Adipose tissue (tissue), 3 donors: ENCODE results near the gene XKR8. TPM values are rescaled to one million over a fixed set of nuclear protein-coding genes. Genes with fewer than 3 reads are reported as not detected.
"Not testable (repeated sequence)": the region's sequence is repeated elsewhere in the genome, so short reads cannot be mapped to it uniquely, and the experiment has no call there.

Source experiments
- H3K27ac ChIP-seq: one replicate; pipeline ENCODE4 v1.5.1; 2013; ENCODE audit warnings: low read depth, low read length
- WGBS, 3 donors: extraction: QIAGEN DNeasy Blood & Tissue Kit; methylation state at CpG; one replicate each; pipeline ENCODE4 v1.1.7; 2013; 5-methylcytosine and 5-hydroxymethylcytosine counted together
- polyA plus RNA-seq, 3 donors: library from polyadenylated mRNA; stranded (reverse); fragments of 200-250 nt; gene quantifications; one replicate each; pipeline ENCODE4 v1.2.3, GENCODE V29; 2013
- donor health status: healthy with polysubstance abuse.
- donor health status: Bipolar disorder and iron deficiency.
- donor health status: healthy.

Gene XKR8
- polyA plus RNA-seq, 3 donors, result 4.2 to 10.7 (median 5.1) TPM

DNA sequence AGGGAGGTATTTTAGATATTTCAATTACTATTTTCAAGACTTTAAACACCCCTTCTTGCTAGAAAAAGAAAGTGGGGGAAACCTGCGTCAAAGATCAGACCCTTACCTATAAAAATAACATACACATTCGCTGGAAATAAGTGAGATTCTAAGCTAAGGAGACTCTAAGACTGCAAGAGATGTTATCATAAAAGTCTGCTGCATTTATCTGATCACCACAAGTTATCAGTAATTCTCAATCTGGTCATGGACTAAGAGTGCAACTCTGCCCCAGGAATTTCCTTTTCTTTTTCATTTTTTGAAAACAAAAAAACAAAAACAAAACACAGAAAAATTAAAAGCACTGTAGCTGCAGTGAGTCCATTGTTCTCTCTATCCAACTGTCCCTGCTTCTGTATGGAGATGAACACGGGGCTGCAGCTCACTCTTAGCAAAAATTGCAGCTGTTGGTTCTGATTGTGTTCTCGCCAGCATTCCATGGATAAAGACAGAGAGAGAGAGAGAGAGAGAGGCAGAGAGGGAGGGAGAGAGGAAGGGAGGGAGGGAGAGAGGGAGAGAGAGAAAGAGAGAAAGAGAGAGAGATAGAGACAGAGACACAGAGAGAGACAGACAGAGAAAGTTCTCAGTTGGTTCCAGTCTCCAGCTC is 14.1 kb downstream of the XKR8 start:
- WGBS, 3 donors, result 73 to 91% (median 82%) methylated on average over 4 of the region's 4 CpGs

DNA sequence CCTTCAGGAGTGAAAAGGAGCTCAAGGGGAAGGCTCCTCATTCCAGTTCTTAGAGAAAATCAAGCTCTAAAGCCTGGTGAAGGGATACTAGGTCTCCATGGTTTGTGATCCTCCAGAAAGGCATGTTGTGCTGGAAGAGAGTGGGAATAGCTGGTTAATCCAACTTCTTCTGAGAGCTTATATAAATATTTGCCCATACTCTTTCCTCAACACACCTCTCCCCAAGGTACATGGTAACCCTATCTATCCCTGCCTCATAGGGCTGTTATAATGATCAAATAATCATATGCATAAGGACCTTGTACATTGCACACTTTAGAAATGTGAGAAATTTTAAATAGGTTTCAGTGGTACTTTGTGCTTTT is 14.6 kb downstream of the XKR8 start:
- H3K27ac ChIP-seq, result no peak overlapping the region

More for the DNA sequence above, 14.1 kb downstream of the XKR8 start:
- no peak overlapping the region for H3K27ac ChIP-seq

DNA sequence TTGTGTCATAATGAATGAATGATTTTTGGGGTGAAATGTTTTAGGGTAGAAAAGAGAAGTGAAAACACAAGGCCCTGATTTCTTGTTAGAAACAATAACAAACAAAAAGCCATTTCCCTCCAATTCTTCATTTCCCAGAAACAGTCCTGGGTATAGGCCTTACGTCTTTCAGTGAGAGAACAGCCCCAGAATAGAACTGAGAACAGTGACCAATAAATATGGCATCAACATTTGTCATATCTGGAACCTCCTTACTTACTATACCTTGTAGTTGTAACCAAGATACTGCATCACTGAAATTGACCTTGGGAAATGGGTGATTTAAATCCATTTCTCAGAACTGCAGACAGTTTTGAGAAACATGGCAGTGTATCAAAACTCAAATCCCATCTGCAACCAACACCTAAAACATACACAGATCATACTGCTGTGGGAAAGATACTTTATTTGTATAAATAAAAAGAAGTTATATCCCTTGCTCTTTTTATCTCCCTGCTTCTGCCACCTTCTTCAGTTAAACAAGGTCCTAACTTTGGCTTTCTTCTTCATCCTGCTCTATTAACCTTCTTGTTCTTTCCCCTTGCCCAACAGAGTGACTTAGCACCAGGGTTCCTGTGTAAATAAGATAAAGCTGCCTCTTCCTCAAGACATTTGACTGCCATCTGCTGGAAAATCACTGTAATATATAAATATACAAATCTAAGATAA is 19.5 kb downstream of the XKR8 start:
- no peak overlapping the region for H3K27ac ChIP-seq
- 71 to 92% (median 73%) methylated on average over 1 of the region's 1 CpG for WGBS, 3 donors

DNA sequence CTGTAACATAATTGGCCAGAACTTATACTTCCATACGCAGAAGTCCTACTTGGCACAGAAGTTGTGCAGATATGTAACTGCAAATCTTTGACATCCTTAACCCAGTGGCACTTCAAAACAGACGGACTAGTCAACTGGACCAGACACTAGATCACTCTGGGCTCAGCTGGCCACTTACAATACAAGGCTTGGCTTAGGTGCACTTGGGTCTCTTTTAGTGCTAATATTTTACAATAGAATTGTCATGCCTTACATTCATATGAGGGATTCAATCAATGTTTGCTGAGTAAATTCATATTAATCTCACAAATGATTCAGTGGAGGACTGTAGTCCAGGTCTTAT is 20.1 kb downstream of the XKR8 start:
- 8 to 17% (median 14%) methylated on average over 2 of the region's 2 CpGs for WGBS, 3 donors
- H3K27ac ChIP-seq, result no peak overlapping the region

DNA sequence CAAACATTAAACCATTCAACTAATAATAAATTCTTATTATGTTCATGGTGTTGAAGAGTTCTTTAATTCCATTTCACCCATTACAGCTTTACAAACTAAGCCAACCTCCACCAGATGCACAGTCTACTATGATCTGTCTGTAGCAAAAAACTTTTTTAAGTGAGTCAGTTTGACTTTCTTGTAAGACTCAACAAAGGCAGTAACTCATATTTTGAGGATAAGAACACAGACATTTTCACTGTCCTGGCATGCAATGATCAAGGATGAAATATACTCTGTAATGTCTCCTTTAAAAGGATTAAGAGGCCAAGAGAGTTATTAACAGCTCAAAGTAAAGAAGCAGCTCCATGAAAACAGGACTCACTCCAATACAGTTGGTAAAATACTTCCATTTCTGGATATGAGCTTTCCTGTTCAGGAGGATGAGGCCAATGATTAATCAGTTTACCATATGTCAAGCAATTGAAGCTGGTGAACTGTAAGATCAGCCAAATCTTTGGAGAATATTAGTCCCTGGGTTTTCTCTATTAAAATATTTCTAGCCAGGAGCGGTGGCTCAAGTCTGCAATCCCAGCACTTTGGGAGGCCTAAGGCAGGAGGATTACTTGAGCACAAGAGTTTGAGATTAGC is 20.6 kb downstream of the XKR8 start:
- no peak overlapping the region for H3K27ac ChIP-seq
- 74 to 91% (median 88%) methylated on average over 1 of the region's 1 CpG for WGBS, 3 donors

DNA sequence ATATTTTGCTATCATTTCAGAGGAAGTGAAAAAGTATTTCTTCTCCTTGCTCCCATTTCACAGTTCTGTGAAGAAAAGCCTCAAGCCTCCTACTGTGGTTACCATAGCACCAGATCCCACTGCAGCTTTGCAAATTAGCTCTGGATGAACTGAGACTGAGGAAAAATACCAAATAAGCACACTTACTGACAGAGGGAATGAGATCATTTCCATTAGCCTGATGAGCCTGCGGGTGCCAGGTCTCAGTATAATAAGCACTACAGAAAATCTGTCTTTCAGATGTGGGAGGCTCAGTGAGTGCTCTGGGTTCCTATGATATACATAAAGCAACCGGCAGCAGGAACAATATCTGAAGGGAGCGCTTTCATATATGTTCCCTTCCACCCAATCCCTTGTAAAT is 21.4 kb downstream of the XKR8 start:
- no peak overlapping the region for H3K27ac ChIP-seq
- WGBS, 3 donors, result 77 to 85% (median 78%) methylated on average over 3 of the region's 3 CpGs

DNA sequence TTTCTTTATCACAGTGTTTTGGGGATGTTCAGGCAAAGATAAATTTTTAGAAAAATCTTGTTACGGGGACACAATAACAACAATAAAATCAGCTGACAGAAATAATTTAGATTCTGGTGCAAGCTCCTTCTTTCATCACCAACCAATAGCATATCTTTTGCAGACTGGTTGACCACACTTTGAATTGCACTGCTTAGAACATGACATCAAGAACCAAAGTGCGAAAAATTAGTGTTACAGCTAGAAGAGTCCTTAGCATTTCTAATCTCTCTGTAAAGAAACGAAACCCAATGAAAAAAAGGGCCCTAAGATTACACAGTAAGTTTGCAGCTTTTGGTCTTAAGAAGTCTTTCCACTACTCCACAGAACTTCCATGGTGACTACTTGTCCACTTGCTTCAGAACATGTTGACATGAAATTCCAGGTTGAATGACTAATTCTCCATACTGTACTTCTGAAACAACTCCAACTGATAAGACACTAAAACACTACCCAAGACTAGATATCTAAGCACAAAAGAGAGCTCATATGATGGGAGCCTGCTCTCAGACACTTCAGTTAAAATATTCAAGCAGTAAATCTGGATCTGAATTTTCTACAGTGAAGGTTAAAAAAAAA is 31.3 kb downstream of the XKR8 start:
- 93 to 98% (median 95%) methylated on average over 3 of the region's 3 CpGs for WGBS, 3 donors

DNA sequence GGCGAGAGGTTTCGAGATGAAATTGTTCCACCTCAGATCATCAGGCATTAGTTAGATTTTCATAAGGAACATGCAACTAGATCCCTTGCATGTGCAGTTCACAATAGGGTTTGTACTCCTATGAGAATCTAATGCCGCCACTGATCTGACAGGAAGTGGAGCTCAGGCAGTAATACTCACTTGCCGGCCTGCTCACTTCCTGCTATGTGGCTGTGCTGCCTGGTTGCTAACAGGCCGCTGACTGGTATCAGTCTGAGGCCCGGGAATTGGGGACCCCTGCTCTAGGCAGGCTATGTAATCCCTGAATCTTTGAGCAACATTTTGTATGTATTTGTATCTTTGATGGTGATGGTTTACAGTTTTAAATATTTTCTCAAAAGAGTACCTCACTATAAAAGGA is 32.5 kb downstream of the XKR8 start:
- WGBS, 3 donors, result 53 to 73% (median 54%) methylated on average over 6 of the region's 6 CpGs

More for the DNA sequence above, 31.3 kb downstream of the XKR8 start:
- no peak overlapping the region for H3K27ac ChIP-seq

DNA sequence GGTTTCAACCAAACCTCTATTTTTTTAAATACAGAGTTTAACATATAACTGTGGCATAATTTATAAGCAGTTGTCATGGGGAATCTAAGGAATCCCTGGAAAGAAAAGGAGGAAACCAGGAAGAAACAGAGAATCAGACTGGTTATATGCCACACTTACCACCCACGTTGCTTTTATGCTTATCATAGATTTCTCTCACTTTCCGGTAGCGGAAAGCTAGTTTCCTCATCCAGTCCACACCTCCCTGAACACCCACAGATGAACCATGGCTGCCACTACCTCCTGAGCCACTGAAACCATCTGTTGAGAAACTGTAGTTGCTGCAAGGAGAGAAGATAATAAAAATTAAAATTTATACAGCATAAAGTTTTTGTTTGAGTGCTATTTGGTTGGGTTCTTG is 33.5 kb downstream of the XKR8 start:
- no peak overlapping the region for H3K27ac ChIP-seq
- WGBS, 3 donors, result 46 to 80% (median 46%) methylated on average over 3 of the region's 3 CpGs

More for the DNA sequence above, 32.5 kb downstream of the XKR8 start:
- no peak overlapping the region for H3K27ac ChIP-seq

DNA sequence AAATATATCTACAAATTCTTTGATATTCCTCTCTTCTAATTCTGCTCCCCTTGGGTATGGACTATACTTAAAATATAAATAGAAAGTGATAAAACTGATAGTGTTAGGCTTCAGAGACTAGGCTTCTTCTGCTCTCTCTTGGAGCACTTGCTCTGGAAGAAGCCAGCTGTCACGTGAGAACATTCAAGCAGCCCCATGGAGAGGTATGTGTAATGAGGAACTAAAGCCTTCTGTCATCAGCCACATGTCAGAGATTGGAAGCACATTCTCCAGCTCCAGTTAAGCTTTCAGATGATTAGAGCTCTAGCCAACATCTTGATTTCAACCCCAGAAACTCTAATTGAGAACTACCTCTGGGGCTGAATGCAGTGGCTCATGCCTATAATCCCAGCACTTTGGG is 34.3 kb downstream of the XKR8 start:
- 40 to 68% (median 54%) methylated on average over 1 of the region's 1 CpG for WGBS, 3 donors
- H3K27ac ChIP-seq, result no peak overlapping the region

DNA sequence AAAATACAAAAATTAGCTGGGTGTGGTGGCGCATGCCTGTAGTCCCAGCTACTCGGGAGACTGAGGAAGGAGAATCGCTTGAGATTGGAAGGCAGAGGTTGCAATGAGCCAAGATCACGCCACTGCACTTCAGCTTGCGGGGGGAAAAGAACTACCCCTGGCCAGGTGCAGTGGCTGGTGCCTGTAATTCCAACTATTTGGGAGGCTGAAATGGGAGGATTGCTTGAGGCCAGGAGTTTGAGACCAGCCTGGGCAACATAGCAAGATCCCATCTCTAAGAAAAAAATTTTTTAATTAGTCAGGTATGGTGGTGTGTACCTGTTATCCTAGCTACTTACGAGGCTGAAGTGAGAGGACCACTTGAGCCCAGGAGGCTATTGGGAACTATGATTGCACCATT is 34.8 kb downstream of the XKR8 start:
- WGBS, 3 donors, result 92 to 98% (median 93%) methylated on average over 6 of the region's 6 CpGs
- H3K27ac ChIP-seq, result not testable (repeated sequence)

DNA sequence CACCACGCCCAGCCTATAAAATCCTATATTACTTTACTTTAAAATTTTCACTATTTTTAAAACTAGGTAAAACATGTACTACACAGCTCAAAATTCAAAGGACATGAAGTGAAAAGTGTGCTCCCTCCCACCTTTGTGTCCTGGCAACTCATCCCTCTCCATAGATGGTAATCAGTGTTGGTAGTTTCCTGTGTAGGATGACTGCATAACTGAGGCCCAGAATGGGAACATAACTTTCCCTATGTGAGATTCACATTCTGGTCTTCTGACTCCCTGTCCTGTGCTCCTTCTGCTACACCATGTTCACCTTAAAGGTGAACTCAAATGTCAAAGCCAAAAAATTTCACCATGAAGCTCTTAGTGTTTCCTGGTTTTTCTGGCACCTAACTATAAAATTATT is 39.3 kb downstream of the XKR8 start:
- no peak overlapping the region for H3K27ac ChIP-seq
- WGBS, 3 donors, result 92 to 98% (median 97%) methylated on average over 1 of the region's 1 CpG

DNA sequence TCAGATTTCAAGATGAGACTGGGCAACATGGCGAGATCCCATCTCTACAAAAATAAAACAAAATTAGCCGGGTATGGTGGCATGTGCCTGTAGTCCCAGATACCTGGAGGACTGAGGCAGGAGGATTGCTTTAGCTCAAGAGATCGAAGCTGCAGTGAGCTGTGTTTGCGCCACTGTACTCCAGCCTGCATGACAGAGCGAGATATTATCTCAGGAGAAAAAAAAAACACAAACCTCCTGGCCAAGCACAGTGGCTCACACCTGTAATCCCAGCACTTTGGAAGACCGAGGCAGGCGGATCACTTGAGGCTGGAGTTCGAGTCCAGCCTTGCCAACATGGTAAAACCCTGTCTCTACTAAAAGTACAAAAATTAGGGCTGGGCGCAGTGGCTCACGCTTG is 42.8 kb downstream of the XKR8 start:
- no peak overlapping the region for H3K27ac ChIP-seq
- 97 to 99% (median 97%) methylated on average over 10 of the region's 10 CpGs for WGBS, 3 donors

DNA sequence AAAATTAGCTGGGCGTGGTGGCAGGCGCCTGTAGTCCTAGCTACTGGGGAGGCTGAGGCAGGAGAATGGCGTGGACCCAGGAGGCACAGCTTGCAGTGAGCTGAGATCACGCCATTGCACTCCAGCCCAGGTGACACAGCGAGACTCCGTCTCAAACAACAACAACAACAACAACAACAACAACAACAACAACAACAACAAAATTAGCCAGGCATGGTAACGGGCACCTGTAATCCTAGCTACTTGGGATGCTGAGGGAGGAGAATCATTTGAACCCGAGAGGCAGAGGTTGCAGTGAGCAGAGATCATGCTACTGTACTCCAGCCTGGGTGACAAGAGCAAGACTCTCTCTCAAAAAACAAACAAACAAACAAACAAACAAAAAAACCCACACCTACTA is 43.3 kb downstream of the XKR8 start:
- 95 to 99% (median 98%) methylated on average over 7 to 8 of the region's 8 CpGs for WGBS, 3 donors
- not testable (repeated sequence) for H3K27ac ChIP-seq

DNA sequence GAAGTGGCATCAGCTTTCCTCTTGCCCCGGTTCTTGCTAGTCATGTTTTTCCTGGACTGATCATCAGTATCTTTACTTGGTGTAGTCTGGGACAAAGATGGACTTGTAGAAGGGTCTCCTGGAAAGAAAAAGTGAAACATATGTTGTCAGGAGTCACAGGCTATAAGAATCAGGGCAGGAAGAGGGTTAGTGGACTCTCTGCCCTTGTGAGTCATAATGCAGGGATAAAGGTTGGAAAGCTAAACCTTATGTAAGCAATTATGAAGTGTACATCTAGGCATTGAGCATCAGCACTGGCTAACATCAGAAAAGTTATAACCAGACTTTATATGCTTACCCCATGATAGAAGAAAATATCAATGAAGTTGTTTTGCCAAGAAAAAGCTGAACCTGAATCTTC is 51.2 kb downstream of the XKR8 start:
- H3K27ac ChIP-seq, result no peak overlapping the region
- WGBS, 3 donors, result 91 to 94% (median 92%) methylated on average over 1 of the region's 1 CpG

Other genes starting within 250 kb of the XKR8 start
- gene FAM76A, start 234.0 kb upstream of the XKR8 start, polyA plus RNA-seq, result 1 to 10 TPM; 3.3 to 5.4 (median 4.3) TPM
- 10 to 100 TPM; 14.5 to 52.0 (median 47.5) TPM for gene STX12, start 186.8 kb upstream of the XKR8 start, polyA plus RNA-seq
- gene PPP1R8, start 129.2 kb upstream of the XKR8 start, polyA plus RNA-seq, result 10 to 100 TPM; 12.3 to 27.6 (median 26.9) TPM
- gene THEMIS2, start 87.4 kb upstream of the XKR8 start, polyA plus RNA-seq, result 10 to 100 TPM in 2 of 3 donors, 1 to 10 TPM in 1; 4.8 to 38.9 (median 26.1) TPM
- 10 to 100 TPM; 17.3 to 39.1 (median 22.7) TPM for gene RPA2, start 45.4 kb upstream of the XKR8 start, polyA plus RNA-seq
- gene SMPDL3B, start 25.0 kb upstream of the XKR8 start, polyA plus RNA-seq, result 10 to 100 TPM in 1 of 3 donors, 1 to 10 TPM in 2; 1.0 to 20.3 (median 1.1) TPM
- gene EYA3, start 128.6 kb downstream of the XKR8 start, polyA plus RNA-seq, result 1 to 10 TPM; 3.2 to 5.1 (median 4.2) TPM
- gene PTAFR, start 216.7 kb downstream of the XKR8 start, polyA plus RNA-seq, result 1 to 10 TPM; 1.0 to 6.6 (median 3.0) TPM